Adipocyte (in vitro differentiated cells): ENCODE data around the gene MYO18A.

Source experiments
- DNase-seq: peaks from one replicate; pipeline ENCODE4 v3.0.0-alpha.2; 2015; ENCODE audit warnings: low read depth
- H3K27me3 ChIP-seq: replicated peaks from 2 replicates; pipeline ENCODE4 v1.7.0; 2013; ENCODE audit warnings: mild to moderate bottlenecking, low read length, moderate library complexity; ENCODE audit not compliant: control insufficient read depth, insufficient read depth
- H3K36me3 ChIP-seq: 2 replicates; pipeline ENCODE4 v1.7.0; 2013; ENCODE audit warnings: low read length, mild to moderate bottlenecking, moderate library complexity; ENCODE audit not compliant: control insufficient read depth, insufficient read depth, severe bottlenecking
- H3K4me1 ChIP-seq: 2 replicates; pipeline ENCODE4 v1.7.0; 2013; ENCODE audit warnings: mild to moderate bottlenecking, low read length, moderate library complexity; ENCODE audit not compliant: control insufficient read depth, insufficient read depth
- H3K4me3 ChIP-seq: 2 replicates; pipeline ENCODE4 v1.7.0; 2013; ENCODE audit warnings: mild to moderate bottlenecking, low read length, moderate library complexity
- H3K9ac ChIP-seq: 2 replicates; pipeline ENCODE4 v1.7.0; 2013; ENCODE audit warnings: mild to moderate bottlenecking, low read length, moderate library complexity
- H3K9me3 ChIP-seq: 2 replicates; pipeline ENCODE4 v1.7.0; 2013; ENCODE audit warnings: mild to moderate bottlenecking, low read length, moderate library complexity; ENCODE audit not compliant: control insufficient read depth

The MYO18A gene

GRCh38 chr17:29108823-29109476 is 71.2 kb downstream of the MYO18A start:
- no peaks in the 10 kb centered on the region for H3K9me3 ChIP-seq
- H3K27me3 ChIP-seq = peaks cover 3% of the 10 kb centered on the region
- H3K4me3 ChIP-seq = no peak overlapping the region
- peaks cover 33% of the 10 kb centered on the region for H3K4me1 ChIP-seq
- H3K36me3 ChIP-seq = peaks cover 43% of the 10 kb centered on the region
- DNase-seq = no peak
- H3K9ac ChIP-seq = no peak overlapping the region

DNA sequence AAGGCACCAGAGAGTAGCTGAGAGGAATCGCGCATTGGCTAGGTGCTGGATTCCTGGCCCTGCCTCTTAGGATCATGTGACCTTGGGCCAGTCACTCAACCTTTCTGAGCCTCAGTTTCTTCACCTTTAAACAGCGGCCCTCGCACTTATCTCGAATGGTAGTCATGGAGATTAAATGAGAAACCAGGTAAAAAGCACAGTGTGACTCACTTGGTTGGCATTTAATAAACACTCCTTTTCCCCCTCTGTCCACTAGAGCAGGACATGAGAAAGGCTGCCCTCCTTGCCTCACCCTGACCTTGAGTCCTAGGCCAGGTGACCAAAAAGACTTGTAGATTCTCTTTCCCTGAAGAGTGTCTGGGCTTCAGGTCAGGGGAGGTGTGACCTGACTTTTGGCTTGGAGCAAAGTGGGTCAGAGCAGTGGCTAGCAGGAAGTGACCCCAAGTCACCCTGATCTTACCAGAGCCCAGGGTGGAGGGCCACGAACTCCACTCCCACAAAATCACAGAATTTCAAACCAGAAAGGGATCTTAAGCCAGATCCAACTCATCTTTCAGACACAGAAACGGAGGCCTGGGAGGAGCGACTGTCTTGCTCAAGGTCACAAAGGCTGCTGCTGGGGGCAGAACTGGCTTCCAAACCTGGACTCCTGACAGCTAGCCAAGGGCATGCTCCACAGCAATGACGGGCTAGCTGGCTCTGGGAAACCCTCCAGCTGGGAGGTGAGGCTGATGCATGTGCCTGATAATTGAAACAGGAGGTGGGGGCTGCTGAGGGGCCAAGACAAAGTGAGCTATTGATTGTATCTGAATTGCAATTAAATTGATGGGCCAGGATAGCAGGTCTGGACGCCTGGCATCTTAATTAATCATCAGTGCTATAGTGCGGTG is 72.0 kb downstream of the MYO18A start:
- Histone ChIP-seq H3K4me1 (peaks cover 25% of the 10 kb centered on the region), H3K4me3 (no peak overlapping the region), H3K27me3 (peaks cover 3% of the 10 kb centered on the region), H3K9ac (no peak overlapping the region), H3K9me3 (no peaks in the 10 kb centered on the region), H3K36me3 (peaks cover 49% of the 10 kb centered on the region)
- no peak for DNase-seq

GRCh38 chr17:29107084-29107483 is 73.1 kb downstream of the MYO18A start:
- Histone ChIP-seq H3K36me3 (peaks cover 50% of the 10 kb centered on the region), H3K4me3 (no peak overlapping the region), H3K4me1 (peaks cover 14% of the 10 kb centered on the region), H3K9ac (no peak overlapping the region), H3K9me3 (no peaks in the 10 kb centered on the region), H3K27me3 (peaks cover 3% of the 10 kb centered on the region)
- no peak for DNase-seq

- Histone ChIP-seq H3K4me3 (no peak overlapping the region), H3K36me3 (peaks cover 39% of the 10 kb centered on the region), H3K4me1 (peaks cover 5% of the 10 kb centered on the region), H3K9me3 (no peaks in the 10 kb centered on the region), H3K27me3 (peaks cover 3% of the 10 kb centered on the region), H3K9ac (no peak overlapping the region)
- no peak for DNase-seq
Observed at GRCh38 chr17:29103341-29103740, 76.9 kb downstream of the MYO18A start.

DNA sequence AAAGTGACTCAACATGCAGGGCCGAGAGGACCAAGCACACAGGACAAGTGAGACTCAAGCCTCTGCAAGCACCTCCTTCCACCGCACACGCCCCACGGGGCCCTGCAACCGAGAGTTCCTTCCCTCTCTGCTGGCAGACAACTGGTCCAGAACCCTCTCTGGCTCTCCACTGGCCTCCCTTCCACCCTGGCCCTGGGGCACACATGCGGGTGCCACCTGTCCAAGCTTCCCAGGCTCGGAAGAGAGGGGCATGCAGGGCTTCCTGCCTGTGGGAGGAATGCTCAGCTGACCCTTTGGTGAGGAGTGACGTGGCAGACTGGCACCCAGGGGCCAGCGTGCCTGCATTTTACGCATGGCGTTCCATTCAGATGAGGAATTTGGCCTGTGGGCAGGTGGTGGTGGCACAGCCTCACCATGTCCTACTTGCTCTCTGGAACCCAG is 77.4 kb downstream of the MYO18A start:
- peaks cover 3% of the 10 kb centered on the region for H3K27me3 ChIP-seq
- no peaks in the 10 kb centered on the region for H3K4me1 ChIP-seq
- no peak overlapping the region for H3K4me3 ChIP-seq
- H3K36me3 ChIP-seq = peaks cover 45% of the 10 kb centered on the region
- DNase-seq = no peak
- H3K9ac ChIP-seq = no peak overlapping the region
- no peaks in the 10 kb centered on the region for H3K9me3 ChIP-seq

DNA sequence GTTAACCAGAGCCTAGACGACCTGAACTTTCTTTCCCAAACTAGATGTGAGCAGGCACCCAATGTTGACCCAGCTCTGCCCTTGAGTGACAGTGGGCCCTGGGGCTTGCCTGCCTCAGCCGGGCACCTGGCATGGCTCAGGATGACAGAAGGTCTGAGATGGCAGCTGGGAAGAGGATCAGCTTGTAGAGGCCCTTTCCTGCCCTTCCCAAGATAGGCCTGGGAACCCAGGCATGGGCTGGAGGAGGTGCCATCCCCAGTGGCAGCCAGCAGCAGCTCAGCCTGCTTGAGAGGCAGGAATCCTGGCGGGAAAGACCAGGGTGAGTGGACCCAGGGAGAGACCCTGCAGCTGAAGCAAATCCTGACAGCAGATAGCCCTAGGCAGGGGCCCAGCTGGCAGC is 78.2 kb downstream of the MYO18A start:
- Histone ChIP-seq H3K36me3 (peaks cover 49% of the 10 kb centered on the region), H3K9me3 (no peaks in the 10 kb centered on the region), H3K4me3 (no peak overlapping the region), H3K27me3 (peaks cover 3% of the 10 kb centered on the region), H3K9ac (no peak overlapping the region), H3K4me1 (no peaks in the 10 kb centered on the region)
- DNase-seq = no peak

DNA sequence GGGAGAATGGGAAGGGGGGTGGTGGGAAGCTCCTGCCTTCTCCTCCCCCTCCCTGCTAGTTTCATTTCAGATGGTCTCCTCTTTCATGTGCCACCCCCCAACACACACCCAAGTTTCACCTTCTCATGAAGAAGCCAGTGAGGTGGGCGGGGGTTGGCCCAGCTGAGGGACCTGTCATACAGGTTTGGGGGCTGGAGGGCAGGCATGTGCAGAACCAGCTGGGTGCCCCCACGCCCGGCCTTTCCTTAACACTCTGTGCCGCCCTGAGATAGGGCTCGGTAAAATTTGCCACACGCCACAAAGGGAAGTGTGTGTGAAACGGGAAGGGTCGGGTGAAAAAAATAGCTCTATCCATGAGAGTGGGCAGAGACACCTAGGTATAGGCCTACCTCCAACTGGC is 79.9 kb downstream of the MYO18A start:
- H3K36me3 ChIP-seq = peaks cover 48% of the 10 kb centered on the region
- H3K4me3 ChIP-seq = no peak overlapping the region
- H3K9ac ChIP-seq = no peak overlapping the region
- no peak for DNase-seq
- no peaks in the 10 kb centered on the region for H3K9me3 ChIP-seq
- H3K4me1 ChIP-seq = no peaks in the 10 kb centered on the region
- peaks cover 2% of the 10 kb centered on the region for H3K27me3 ChIP-seq

- H3K9ac ChIP-seq = no peak overlapping the region
- DNase-seq = no peak
- H3K27me3 ChIP-seq = no peaks in the 10 kb centered on the region
- H3K36me3 ChIP-seq = peaks cover 55% of the 10 kb centered on the region
- H3K4me3 ChIP-seq = no peak overlapping the region
- H3K4me1 ChIP-seq = no peaks in the 10 kb centered on the region
- no peaks in the 10 kb centered on the region for H3K9me3 ChIP-seq
Observed at GRCh38 chr17:29099527-29099926, 80.7 kb downstream of the MYO18A start.

GRCh38 chr17:29096094-29096493 is 84.1 kb downstream of the MYO18A start:
- Histone ChIP-seq H3K36me3 (peaks cover 77% of the 10 kb centered on the region), H3K9ac (no peak overlapping the region), H3K4me3 (no peak overlapping the region), H3K9me3 (no peaks in the 10 kb centered on the region), H3K27me3 (no peaks in the 10 kb centered on the region), H3K4me1 (no peaks in the 10 kb centered on the region)
- DNase-seq = no peak

DNA sequence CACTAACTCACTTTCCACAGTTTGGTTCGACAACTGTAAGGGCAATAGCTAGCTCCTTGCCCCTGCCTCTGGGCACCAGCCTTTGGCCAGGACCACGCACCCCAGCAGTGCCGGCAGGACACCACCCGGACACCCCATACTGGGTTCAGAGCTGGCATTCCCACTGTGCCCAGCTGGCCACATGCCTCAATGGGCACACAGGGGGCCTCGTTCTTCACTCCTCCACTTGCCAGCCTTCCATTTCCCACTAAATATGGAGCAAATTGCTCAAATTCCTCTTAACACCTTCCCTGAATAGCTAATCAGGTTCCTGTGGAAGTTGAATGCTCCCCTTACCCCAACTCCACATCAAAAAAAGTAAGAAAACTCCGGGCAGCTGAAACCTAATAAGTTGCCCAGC is 84.8 kb downstream of the MYO18A start:
- H3K4me1 ChIP-seq = no peaks in the 10 kb centered on the region
- H3K36me3 ChIP-seq = peaks cover 84% of the 10 kb centered on the region
- H3K4me3 ChIP-seq = no peak overlapping the region
- no peaks in the 10 kb centered on the region for H3K27me3 ChIP-seq
- DNase-seq = no peak
- no peaks in the 10 kb centered on the region for H3K9me3 ChIP-seq
- no peak overlapping the region for H3K9ac ChIP-seq

DNA sequence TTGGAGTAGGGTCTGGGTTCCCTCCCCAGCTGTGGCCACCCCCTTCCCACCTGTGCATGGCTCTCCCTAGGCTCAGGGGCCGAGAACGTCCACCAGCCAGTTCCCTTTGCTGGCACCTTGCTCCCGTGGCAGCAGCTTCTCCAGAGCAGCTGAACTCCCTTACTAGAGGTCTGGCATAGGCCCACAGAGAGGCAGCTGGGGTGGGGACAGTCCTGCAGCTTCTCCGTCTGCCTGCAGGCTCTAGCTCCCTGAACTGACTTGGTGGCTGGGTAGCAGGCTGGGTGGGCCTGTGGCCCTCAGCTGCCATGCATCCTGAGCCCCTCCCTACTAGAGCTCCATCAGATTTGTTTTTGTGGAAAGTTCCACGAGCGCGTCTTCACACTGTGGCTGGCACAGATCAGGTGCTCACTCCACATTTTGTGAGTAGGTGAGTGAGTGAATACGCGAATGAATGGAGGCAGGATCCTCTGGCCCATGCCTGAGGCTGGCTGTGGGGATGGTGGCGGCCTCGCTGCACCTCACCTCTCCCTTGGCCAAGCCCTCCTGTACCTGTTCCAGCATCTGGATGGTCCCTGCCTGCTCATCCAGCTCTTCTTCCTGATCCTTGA is 86.0 kb downstream of the MYO18A start:
- Histone ChIP-seq H3K9me3 (no peaks in the 10 kb centered on the region), H3K27me3 (no peaks in the 10 kb centered on the region), H3K4me1 (no peaks in the 10 kb centered on the region), H3K4me3 (no peak overlapping the region), H3K9ac (no peak overlapping the region), H3K36me3 (peaks cover 87% of the 10 kb centered on the region)
- no peak for DNase-seq
